ENCODE measurements around the gene FRY.
"Not testable (repeated sequence)": the region's sequence is repeated elsewhere in the genome, so short reads cannot be mapped to it uniquely, and the experiment has no call there.

Gene FRY

DNA sequence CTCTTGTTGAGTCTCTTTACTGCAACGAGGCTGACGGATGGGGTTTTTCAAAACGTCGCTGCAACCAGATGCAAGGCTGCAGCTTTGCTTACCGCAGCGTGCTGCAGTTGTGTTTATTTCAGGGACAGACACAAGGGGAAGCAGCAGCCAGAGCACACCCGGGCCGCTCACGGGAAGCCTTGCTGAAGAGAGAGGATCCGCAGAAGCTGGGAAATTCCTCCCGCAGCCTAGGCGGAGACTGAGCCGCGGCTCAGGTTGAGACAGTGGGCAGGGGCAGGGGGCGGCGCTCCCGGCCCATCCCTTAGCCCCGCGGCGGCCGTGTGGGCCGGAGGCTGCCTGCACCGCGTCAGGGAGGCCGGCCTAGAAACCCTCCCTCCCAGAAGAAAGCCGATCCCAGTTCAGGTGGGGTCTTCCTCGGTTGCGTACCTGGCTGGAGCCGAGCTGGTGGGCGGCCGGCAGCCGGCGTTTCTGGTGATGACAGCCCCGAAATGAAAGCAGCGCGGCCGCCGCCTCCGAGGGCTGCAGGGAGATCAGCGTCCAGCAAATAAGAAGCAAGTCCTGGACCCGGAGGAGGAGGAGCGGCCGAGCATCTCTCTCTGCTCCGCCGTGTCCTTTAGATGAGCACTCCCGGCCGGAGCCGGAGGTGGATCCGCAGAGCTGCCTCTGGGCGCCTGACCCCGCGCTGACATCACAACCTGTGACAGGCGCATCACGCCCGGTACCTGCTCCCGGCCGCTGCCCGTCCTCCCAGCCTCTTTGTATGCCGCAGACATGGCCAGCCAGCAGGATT, at the start of gene FRY:
FRY (plus strand) TSS at position 750 of the 790 bp plus-strand sequence; CDS start at position 772, 22 bp downstream.
- DNase-seq = peak; percentile 68

DNA sequence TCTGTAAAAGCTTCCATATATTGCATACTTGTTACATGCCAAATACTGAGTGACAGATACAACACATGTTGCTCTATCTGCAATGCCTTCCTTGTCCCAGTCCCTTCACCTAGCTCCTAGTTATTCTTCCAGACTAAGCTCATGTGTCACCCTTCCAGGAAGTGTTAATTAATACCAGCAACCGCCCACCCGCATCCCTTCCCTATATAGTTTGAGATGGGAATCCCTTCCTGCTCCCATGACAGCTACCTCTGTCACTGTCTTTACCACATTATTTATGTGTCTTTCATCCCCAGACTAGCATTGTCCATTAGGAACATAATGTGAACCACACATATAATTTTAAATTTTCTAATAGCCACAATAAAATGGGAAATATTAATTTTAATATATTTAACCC, 49.5 kb upstream of the FRY start:
- DNase-seq = no peak

DNA sequence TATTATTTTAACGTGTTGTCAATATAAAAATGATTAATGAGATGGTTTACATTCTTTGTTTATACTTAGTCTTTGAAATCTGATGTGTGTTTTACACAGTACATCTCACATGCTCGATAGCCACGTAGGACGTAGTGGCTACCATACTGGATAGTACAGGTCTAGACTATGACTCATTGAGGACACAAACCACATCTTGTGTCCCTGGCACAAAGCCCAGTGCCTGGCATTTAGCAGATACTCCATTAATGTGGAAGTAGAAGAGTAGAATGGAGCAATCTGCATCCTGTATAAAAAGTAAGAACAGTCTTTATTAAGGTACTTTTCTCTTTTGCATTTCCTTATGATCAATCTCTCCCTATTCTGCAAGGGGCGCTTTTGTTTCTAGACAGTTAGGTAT, 49.0 kb upstream of the FRY start:
- no peak for DNase-seq

DNA sequence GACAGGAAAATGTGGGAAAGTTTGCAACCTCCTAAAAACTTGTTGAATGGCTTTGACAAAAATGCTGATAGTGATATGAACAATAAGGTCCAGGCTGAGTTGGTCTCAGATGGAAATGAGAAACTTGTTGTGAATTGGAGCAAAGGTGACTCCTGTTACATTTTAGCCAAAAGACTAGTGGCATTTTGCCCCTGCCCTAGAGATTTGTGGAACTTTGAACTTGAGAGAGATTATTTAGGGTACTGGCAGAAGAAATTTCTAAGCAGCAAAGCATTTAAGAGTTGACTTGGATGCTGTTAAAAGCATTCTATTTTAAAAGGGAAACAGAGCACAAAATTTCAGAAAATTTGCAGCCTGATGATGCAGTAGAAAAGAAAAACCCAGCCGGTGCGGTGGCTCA, 47.9 kb upstream of the FRY start:
- not testable (repeated sequence) for DNase-seq

DNA sequence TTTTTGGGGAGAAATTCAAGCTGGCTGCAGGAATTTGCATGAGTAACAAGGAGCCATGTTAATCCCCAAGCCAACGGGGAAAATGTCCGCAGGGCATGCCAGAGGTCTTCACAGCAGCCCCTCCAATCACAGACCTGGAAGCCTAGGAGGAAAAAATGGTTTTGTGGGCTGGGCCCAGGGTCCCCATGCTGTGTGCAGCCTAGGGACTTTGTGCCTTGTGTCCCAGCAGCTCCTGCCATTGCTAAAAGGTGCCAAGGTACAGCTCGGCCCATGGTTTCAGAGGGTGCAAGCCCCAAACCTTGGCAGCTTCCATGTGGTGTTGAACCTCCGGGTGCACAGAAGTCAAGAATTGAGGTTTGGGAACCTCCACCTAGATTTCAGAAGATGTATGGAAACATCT, 47.2 kb upstream of the FRY start:
- not testable (repeated sequence) for DNase-seq

DNA sequence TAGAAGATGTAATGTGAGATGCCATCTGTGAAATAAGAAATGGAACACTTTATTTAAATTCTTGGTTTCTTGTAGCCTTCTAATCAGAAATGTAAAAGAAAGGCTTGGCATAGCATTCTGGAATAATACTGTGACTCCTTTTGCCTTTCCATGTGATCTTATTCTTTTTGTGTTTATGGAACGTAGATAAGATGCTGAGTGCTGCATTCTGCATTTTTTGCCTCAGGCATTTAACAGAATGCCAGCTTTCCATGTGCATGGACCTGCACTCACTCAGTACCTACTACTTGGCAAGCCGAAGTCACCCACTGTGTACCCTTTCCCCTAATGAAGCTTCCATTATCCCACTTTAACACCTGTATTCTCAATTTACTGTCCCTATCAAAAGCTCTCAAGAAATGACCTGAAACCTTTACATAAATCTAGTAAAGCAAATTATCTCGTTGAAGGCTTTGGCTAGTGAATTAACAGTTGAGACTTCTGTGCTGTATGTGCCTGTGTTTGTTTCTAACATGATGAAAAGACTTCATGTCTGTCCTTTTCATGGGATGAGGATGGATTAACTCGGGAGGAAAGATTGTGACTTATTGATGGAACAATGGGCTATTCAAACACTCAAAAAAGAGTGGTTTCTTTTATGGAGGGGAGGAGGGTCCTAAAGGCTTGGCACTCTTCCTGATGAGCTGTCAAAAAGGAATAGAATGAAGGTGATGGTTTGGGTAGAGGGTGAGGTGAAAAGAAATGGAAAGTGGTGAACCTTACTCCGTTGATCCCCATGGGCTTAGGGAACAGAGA, 44.7 kb upstream of the FRY start:
- DNase-seq = no peak

DNA sequence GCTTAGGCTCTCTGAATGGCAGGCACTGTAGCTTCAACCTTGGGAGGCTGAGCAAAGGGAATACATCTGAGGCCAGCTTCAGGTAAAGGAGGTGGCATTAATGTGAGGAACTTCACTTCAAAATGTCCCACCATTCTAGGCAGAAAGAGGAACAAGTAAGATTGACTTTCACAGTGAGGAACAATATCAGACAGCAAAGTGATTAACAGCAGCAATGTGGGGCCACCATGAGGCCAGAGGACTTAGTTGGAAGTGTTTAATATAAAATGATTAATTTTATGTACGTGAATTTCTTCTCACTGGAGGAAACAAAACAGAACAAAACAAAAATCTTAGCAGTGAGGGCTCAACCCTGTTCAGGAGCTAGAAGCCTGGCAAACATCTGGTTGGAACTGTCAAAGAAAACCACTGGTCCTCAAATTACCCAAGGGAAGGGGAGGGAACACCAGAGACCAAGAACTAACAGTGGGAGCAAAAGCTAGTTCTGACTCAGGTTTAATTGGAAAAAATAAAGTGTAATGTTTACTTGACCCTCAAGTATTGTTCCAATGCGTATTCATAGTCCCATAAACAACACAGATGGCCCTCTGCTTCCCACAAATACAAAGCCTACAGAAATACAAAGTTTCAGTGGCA, 43.9 kb upstream of the FRY start:
- no peak for DNase-seq

DNA sequence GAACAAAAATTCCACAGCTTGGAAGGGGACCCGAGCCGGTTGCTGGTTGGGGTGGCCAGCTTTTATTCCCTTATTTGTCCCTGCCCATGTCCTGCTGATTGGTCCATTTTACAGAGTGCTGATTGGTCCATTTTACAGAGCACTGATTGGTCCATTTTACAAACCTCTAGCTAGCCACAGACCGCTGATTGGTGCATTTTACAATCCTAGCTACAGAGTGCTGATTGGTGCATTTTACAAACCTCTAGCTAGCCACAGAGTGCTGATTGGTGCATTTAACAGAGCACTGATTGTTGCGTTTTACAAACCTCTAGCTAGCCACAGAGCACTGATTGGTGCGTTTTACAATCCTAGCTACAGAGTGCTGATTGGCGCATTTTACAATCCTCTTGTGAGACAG, 37.2 kb upstream of the FRY start:
- not testable (repeated sequence) for DNase-seq

DNA sequence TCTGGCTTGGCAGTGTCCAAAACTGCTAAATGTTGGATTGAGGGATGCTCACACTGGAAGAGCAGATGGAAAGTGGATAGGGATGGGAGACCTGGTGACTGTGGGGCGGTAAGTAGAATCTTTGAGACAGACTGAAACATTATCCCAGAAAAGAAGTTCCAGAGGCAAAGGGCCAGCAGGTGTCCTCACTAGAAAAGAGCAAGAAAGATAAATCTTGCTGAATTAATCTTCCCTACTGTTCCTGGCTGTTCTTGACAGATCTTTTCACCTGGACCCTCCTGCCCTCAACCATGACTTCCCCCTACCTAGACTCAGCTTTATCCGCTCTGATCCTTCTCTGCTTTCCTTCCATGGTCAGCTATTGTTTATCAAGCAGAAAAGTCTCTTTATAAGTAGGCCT, 35.0 kb upstream of the FRY start:
- no peak for DNase-seq

DNA sequence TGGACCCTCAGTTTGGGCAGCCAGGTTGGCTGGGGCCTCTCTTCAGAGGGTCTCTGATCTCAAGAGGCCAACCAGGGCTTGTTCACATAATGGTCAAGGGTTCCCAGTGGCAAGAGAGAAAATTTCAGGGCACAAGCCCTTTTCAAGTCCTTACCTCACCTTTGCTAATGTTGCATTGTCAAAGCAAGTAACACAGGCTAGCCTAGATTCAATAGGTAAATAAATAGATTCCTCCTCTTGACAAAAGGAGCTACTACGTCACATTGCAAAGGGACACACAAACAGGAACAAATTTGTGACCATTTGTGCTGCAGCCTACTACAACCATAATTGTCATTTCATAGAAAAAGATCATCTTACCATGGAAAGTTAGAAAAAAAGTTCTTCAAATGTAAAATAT, 33.9 kb upstream of the FRY start:
- no peak for DNase-seq

DNA sequence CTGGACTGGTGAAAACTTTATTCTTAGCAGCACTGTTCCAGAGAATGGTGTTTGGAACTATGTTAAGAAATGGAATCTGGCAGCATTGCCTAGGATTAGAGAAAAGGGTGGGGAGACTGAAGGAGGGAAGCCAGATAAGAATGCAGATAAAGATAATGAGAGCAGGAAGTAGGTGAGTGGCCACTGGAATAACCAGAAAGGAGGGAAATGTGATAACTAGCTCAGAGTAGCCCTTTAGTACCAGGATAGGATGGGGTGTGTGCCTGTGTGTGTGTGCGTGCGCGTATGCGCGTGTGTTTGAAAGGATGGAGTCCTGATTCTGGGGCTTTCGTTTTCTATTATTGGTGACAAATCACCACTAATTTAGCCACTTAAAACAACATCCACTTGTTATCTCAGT, 33.4 kb upstream of the FRY start:
- DNase-seq = no peak

DNA sequence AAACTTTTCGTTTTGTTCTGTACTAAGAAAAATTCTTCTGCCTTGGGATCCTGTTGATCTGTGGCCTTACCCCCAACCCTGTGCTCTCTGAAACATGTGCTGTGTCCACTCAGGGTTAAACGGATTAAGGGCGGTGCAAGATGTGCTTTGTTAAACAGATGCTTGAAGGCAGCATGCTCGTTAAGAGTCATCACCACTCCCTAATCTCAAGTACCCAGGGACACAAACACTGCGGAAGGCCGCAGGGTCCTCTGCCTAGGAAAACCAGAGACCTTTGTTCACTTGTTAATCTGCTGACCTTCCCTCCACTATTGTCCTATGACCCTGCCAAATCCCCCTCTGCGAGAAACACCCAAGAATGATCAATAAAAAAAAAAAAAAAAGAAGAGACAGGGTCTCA, 30.8 kb upstream of the FRY start:
- DNase-seq = not testable (repeated sequence)

DNA sequence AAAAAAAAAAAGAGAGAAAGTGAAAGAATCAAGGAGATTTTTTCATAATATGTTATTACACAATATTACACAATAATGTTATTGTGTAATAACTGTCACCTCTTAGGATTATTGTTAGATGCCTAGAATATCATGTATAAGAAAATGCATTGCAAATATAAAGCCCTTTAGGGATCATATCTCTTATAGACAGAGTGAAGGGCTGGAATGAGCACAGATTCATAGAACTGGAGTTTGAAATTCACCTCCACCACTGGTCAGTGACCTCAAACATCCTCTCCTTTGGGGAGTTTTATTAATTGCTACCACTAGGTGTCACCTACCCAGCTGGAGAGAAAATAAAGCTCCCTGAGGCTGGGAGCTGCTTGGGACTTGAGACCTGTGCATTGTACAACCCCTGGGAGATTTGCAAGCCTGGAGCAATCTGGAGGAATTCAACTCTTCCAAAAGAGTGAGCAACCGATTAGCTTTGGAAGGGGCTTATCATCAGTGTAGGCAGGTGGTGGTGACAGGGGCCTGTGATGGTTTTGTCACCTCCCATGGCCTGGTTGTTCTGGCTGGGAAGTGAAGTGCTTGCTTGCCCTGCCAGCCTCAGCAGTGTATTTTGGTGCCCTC, 30.3 kb upstream of the FRY start:
- peak; percentile 57 for DNase-seq

DNA sequence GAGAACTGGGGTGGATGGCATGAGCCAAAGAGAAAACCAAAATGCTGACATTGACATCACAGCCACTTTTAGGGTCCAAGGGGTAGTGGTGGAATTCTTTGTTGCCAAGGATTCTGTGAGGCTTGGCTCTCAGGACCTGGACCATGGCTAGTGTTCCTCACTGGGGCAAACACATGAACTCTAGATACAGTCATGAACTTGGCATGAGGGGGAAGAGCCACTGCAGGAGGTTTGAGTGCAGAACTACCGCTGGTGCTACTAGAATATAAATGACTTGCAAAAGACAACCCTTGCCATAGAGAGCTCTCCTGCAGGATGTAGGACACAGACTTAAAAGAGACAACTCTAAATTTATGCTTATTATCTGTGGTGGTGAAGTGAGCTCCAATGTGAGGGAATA, 29.8 kb upstream of the FRY start:
- DNase-seq = no peak

DNA sequence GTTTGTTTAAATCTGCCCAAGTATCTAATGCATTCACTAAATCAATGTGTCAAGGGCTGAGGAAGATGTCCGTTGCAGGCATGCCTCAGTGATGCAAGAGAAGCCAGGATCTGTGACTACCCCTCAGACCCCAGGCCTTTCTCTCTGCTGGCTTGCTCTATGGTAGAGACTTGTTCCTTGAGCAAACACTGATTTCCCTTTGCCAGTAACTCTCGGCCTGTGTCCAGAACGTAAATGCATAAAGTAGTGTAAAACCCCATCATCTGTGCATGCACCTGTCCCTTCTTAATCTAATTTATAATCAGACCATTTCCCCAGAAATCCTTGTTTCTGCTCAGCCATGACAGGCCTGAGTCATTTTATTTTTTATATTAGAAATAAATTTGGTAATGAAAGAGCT, 28.7 kb upstream of the FRY start:
- DNase-seq = no peak

DNA sequence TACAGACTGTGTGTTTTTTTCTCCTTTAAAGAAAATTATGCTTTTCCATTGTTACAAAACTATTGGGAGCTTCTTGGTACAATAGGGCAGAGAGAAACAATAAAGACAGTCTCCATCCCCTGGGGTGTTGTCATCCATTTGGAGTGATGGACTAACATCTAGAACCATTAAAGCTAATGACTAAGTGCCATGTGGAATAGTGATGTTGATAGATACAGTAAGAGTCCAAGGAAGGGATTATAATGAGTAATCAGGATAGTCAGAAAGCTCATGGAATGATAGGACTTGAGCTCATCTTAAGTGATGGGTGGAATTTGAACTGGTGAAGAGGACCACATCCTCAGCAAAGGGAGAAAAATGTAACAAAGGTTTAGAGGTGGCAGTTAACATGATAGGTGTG, 24.1 kb upstream of the FRY start:
- no peak for DNase-seq

DNA sequence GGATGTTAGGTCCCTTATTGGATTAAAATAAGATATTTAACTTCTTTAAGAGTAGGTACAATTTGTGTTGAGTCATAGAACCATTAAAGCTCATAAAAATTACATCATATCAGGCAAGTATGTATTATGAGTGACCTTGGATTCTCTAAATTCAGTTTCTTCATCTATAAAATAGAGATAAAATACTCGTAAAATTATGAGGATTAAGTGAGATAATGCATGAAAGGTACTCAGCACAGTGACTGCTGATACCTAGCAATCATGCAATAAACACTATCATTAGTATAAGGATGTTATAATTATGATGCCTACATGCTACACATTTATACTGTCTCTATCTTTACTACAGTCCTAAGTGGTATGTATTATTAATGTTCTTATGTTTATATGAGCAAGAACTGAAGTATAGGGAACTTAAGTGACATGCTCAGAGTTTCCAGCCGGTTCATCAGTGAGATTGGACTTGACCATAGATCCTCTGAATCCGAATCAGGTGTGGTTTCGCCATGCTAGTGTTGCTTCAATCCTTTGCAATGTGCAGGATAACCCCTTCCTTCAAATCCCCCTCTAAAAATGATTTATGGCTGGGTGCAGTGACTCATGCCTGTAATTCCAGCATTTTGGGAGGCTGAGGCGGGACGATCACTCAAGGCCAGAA, 22.9 kb upstream of the FRY start:
- no peak for DNase-seq

DNA sequence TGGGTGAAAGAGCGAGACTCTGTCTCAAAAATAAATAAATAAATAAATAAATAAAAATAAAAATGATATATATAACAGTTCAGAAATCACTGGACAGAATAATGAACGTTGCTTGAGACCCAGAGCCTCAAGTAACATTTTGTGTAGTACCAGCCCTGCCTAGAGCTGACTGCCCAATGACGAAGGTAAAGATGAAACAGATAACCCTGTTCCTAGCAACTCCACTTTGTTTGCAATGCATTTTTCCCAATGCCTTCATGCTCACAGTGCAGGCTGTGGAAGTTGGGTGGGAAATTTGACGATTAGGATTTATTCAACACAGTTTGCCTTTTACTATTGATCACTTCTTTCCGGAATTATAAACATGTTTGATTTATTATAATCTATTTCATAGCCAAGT, 22.2 kb upstream of the FRY start:
- no peak for DNase-seq

DNA sequence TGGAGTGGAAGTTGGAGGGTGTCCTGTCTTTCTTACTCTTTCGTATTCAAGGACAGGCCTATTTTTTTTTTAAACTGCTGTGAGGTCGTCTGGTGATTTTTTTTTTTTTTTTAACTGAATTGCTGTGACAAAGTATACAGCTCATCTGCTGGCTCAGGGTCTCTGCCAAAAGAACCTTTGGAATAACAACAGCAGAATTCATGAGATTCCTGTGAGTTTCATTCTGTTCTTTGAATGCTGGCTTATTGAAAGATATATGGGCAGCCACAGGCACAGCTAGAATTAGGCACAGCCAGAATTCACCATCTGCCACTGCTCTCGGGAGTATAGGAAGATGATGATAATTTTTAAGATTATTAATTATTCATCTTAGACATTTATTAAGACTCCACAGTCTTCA, 21.4 kb upstream of the FRY start:
- DNase-seq = no peak

DNA sequence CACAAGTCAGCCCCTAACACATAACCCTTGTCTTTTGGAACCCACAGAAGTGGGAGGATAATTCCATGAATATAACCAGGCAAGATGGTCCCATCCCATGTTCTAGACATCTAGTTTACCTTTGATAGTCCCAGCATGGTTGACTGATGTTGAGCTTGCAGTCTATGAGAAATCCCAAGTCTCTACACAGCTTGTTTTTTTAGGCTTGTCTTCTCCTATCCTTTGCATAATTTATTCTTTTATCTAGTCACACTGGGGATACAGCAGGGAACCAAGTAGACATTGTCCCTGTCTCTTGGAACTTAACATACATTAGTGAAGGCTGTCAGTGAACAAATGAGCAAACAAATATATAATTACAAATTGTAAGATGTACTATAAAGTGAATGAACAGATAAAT, 19.6 kb upstream of the FRY start:
- DNase-seq = no peak

DNA sequence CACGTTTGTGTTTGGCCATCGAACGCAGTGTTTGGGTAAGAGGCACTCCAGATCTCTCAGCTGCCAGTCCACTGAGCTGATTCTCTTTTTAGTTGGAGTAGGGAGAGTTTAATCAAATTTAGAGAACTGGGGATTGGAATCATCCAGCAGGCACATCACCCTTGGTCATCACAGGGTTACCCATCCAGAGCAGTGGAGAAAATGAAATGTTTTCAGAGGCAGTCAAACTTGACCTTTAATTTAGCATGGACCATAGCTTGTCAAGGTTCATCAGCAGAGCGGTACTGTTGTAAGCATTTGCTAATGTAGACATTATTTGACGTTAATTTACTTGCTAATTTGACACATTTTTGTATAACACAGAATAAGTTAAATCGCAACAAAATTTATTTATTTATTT, 18.4 kb upstream of the FRY start:
- no peak for DNase-seq

DNA sequence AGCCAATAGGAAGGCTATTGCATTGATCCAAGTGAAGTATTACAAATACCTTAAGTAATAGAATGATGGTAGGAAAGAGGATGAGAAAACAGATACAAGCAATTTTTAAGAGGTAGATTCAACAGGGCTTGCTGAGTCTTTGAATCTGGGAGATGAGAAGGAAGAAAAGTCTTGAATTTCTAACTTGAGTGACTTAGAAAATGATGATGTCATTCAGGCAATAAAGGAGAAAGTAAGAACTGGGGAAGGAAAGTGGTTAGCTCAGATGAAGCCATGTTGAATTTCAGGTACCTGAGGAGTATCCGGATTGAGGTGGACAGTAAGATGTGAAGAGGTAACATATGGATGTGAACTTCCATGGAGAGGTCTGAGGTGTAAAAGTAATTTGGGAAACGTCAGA, 15.5 kb upstream of the FRY start:
- DNase-seq = no peak

DNA sequence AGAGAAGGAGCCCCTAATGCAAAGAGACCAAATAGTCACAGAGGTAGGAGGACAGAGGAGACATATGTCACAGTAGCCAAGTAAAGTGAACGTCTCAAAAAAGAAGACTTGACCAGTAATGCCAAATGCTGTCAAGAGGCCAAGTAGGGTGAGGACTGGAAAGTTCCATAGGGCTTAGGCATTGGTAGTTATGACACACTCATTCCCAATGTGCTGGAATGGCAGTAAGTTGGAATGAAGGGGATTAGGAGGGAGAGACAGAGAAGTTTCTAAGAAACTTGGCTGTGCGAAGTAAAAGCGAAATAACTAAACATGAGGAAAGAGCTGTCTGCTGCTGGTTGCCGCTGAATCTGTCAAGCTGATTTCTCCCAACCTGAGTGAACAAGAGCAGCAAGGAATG, 14.9 kb upstream of the FRY start:
- DNase-seq = no peak
